ENCODE results near the gene CCNK.

GRCh38 chr14:99512110-99512449, 30.9 kb downstream of the CCNK start:
- TF ChIP-seq CTCF (IDR thresholded peaks at IDR 0.05) (no peak), POLR2A (IDR thresholded peaks at IDR 0.05) (no peak)

Measured in suprapubic skin (tissue), 3 donors.